H1 (cell line): ENCODE measurements around the gene PIM2. TPM values are rescaled to one million over a fixed set of nuclear protein-coding genes. Genes with fewer than 3 reads are reported as not detected.

Experiments
- NANOG ChIP-seq: IDR thresholded peaks from 2 replicates; pipeline ENCODE4 v1.6.1; 2011; ENCODE audit warnings: low read length, low read depth, mild to moderate bottlenecking, inconsistent platforms; ENCODE audit not compliant: insufficient read depth, poor library complexity, severe bottlenecking
- POLR2A ChIP-seq, 2 experiments: IDR thresholded peaks; 1 replicate in 1 of 2; 2 replicates in 1 of 2; pipeline ENCODE4 v1.6.1; 2011; ENCODE audit warnings: low read depth in 2 of 2, low read length in 2 of 2, mild to moderate bottlenecking in 2 of 2; ENCODE audit errors: control extremely low read depth in 1 of 2
- POLR2AphosphoS5 ChIP-seq: IDR thresholded peaks from 2 replicates; pipeline ENCODE4 v1.6.1; 2011; ENCODE audit warnings: low read depth, low read length
- RXRA ChIP-seq: IDR thresholded peaks from 2 replicates; pipeline ENCODE4 v1.6.1; 2011; ENCODE audit warnings: low read depth, mild to moderate bottlenecking, low read length, moderate library complexity; ENCODE audit not compliant: insufficient read depth
- SP1 ChIP-seq: IDR thresholded peaks from 2 replicates; pipeline ENCODE4 v1.6.1; 2011; ENCODE audit warnings: low read depth, low read length
- SP4 ChIP-seq: IDR thresholded peaks from 2 replicates; pipeline ENCODE4 v1.6.1; 2012; ENCODE audit warnings: low read length, inconsistent platforms
- TAF1 ChIP-seq: IDR thresholded peaks from 2 replicates; pipeline ENCODE4 v1.6.1; 2011; ENCODE audit warnings: mild to moderate bottlenecking, low read depth, low read length
- TAF7 ChIP-seq: optimal IDR thresholded peaks from 2 replicates; pipeline ENCODE3; 2011; ENCODE audit warnings: low read depth, mild to moderate bottlenecking, inconsistent platforms, low read length, moderate library complexity, borderline replicate concordance
- TBP ChIP-seq: IDR thresholded peaks from 2 replicates; pipeline ENCODE4 v1.6.1; 2011; ENCODE audit warnings: low read depth, low read length, improper control_type of control experiment
- polyA plus RNA-seq, 7 experiments: library from polyadenylated mRNA; depleted of rRNA in 3 of 7; stranded (reverse) in 5 of 7; unstranded in 2 of 7; fragments of >200 nt in 5 of 7; fragments of 200-250 nt in 2 of 7; gene quantifications; 1 replicate in 5 of 7; 2 replicates in 1 of 7; 4 replicates in 1 of 7; pipeline versions ENCODE4 v1.2.1 to v1.2.3, GENCODE V29; 2011 to 2013; ENCODE audit warnings: missing spikeins in 2 of 7, mixed read lengths in 2 of 7
- total RNA-seq: library from RNA; stranded (reverse); fragmentation: NEBNext Ultra II Directional; extraction: Animal tissue kit (Norgen Biotek cat#: 25700); gene quantifications from 2 replicates; pipeline ENCODE4 v1.2.1, GENCODE V29; 2021
- TF ChIP-seq, protein P1 (sequence below): IDR thresholded peaks from 2 replicates; pipeline ENCODE4 v1.6.1; 2012; ENCODE audit warnings: low read length, inconsistent platforms

Gene PIM2
- total and polyA plus RNA-seq, 2 of the 8 experiments (the other 6 are each of a cell fraction or from before 2014, with no cell fraction given): 180 to 203 TPM

- TF ChIP-seq, protein P1, sequence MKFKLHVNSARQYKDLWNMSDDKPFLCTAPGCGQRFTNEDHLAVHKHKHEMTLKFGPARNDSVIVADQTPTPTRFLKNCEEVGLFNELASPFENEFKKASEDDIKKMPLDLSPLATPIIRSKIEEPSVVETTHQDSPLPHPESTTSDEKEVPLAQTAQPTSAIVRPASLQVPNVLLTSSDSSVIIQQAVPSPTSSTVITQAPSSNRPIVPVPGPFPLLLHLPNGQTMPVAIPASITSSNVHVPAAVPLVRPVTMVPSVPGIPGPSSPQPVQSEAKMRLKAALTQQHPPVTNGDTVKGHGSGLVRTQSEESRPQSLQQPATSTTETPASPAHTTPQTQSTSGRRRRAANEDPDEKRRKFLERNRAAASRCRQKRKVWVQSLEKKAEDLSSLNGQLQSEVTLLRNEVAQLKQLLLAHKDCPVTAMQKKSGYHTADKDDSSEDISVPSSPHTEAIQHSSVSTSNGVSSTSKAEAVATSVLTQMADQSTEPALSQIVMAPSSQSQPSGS: no peak
- TF ChIP-seq SP4 (0 out of 2 replicates have a peak, but pooled peaks have one; percentile 20), TBP (peak; percentile 96), POLR2A (IDR thresholded peaks at IDR 0.05; ENCODE audit: control extremely low read depth in 1 of 2, low read depth in 2 of 2, low read length in 2 of 2) (peak in 1 of 2 experiments; percentile 88; a peak in 2 of 3 replicates), NANOG (no peak), POLR2AphosphoS5 (peak; percentile 84; the same call in 1 of the 2 replicates), TAF7 (peak; percentile 96), RXRA (no peak), TAF1 (peak; percentile 98), SP1 (peak; percentile 69; the same call in 1 of the 2 replicates)
Observed at GRCh38 chrX:48918643-48919340, at the start of gene PIM2 (continued).
